ENCODE results near the gene PELO. TPM values are rescaled to one million over a fixed set of nuclear protein-coding genes. Genes with fewer than 3 reads are reported as not detected.

The PELO gene
- total RNA-seq, 1 donor from 2014 or later = 18.0 TPM

DNA sequence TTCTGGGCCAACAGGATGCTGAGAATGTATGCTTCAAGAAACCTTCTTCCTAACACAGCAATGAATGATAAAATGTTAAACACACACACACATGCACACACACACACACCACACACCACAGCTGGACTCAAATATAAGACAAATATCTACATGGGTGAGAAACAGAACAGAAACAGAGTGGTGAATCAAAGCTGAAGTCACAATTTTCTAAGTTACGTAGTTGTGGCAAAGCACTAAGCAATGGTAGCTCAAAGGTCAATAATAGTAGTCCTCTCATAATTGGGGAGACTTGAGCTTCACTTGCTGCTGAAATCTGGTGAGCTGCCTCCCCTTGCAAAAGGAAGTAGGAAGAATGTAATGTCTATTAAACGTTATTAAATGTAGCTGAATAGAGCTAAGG is 33.7 kb upstream of the PELO start:
- H3K27me3 Mint-ChIP-seq = peaks cover 2% of the 10 kb centered on the region
- no peaks in the 10 kb centered on the region for H3K36me3 Mint-ChIP-seq
- TF ChIP-seq, protein P1, sequence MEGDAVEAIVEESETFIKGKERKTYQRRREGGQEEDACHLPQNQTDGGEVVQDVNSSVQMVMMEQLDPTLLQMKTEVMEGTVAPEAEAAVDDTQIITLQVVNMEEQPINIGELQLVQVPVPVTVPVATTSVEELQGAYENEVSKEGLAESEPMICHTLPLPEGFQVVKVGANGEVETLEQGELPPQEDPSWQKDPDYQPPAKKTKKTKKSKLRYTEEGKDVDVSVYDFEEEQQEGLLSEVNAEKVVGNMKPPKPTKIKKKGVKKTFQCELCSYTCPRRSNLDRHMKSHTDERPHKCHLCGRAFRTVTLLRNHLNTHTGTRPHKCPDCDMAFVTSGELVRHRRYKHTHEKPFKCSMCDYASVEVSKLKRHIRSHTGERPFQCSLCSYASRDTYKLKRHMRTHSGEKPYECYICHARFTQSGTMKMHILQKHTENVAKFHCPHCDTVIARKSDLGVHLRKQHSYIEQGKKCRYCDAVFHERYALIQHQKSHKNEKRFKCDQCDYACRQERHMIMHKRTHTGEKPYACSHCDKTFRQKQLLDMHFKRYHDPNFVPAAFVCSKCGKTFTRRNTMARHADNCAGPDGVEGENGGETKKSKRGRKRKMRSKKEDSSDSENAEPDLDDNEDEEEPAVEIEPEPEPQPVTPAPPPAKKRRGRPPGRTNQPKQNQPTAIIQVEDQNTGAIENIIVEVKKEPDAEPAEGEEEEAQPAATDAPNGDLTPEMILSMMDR (conservative IDR thresholded peaks at IDR 0.05) = no peak
- no peaks in the 10 kb centered on the region for H3K4me1 Mint-ChIP-seq (ENCODE audit: unreplicated experiment)
- no peaks in the 10 kb centered on the region for H3K9me3 Mint-ChIP-seq
- H3K4me3 Mint-ChIP-seq = no peak overlapping the region
- no peak overlapping the region for H3K27ac Mint-ChIP-seq
- DNase-seq (ENCODE audit: extremely low spot score, unreplicated experiment) = no peak

DNA sequence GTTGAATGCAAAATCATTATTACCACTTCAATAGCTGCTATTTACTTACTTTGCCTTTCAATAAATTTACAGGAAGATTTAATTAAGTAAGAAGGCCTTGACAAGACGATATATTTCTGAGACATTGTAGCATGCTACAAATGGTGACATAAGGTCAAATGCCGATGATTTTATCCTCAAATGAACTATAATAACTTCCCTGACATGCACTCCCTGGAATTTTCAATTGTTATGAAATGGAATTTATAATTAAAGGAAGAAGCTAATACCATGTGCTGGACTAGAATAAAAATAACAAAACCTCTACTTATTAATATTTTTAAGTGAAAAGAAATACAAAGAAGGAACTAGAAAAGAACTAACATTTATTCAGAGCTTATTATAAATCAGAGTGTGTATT is 30.2 kb upstream of the PELO start:
- no peaks in the 10 kb centered on the region for H3K27me3 Mint-ChIP-seq
- H3K4me3 Mint-ChIP-seq = no peak overlapping the region
- no peak overlapping the region for H3K27ac Mint-ChIP-seq
- TF ChIP-seq, protein P1 (conservative IDR thresholded peaks at IDR 0.05) = no peak
- no peaks in the 10 kb centered on the region for H3K9me3 Mint-ChIP-seq
- H3K36me3 Mint-ChIP-seq = no peaks in the 10 kb centered on the region
- no peak for DNase-seq (ENCODE audit: extremely low spot score, unreplicated experiment)
- H3K4me1 Mint-ChIP-seq (ENCODE audit: unreplicated experiment) = no peaks in the 10 kb centered on the region

DNA sequence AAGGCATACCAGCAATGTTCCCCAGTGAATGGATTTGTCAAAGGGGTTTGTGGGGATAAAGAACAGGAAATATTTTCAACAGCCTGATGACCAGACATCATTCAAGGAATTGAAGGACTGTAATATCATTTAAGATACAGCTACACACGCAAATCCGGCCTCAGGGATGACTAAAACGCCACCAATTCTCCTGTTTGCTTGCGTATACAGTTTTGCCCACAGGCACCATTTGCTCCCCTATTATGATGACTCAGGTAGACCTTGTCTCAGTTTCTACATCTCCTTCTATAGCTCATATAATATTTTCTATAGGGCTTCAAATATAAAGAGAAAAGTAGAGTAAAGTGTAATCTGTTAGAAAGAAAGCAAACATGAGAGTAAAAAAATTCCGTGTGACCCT is 29.7 kb upstream of the PELO start:
- Mint-ChIP-seq H3K36me3 (no peaks in the 10 kb centered on the region), H3K9me3 (no peaks in the 10 kb centered on the region), H3K27me3 (no peaks in the 10 kb centered on the region), H3K4me1 (ENCODE audit: unreplicated experiment) (no peaks in the 10 kb centered on the region), H3K27ac (no peak overlapping the region), H3K4me3 (no peak overlapping the region)
- TF ChIP-seq, protein P1 (conservative IDR thresholded peaks at IDR 0.05) = no peak
- DNase-seq (ENCODE audit: extremely low spot score, unreplicated experiment) = no peak

DNA sequence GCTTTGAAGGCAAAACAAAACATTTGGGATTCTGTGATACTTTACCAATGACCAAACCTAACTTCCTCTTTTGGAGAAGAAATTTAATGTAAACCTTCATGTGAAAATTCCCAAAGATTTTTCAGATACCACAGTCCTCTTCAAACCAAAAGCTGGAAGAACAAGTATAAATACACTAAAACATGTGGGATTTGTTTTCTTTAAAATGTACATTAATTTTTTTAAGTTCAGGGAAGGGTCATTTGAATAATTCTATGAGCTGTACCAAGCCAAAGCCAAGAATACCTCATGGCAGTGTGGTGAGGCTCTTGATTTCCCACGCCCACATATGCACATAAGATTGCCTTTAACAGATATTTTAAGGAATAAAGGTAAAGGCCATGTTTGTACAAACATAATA is 28.4 kb upstream of the PELO start:
- H3K36me3 Mint-ChIP-seq = no peaks in the 10 kb centered on the region
- no peaks in the 10 kb centered on the region for H3K4me1 Mint-ChIP-seq (ENCODE audit: unreplicated experiment)
- no peak overlapping the region for H3K4me3 Mint-ChIP-seq
- no peak overlapping the region for H3K27ac Mint-ChIP-seq
- H3K9me3 Mint-ChIP-seq = no peaks in the 10 kb centered on the region
- no peak for DNase-seq (ENCODE audit: extremely low spot score, unreplicated experiment)
- no peaks in the 10 kb centered on the region for H3K27me3 Mint-ChIP-seq
- TF ChIP-seq, protein P1 (conservative IDR thresholded peaks at IDR 0.05) = no peak

DNA sequence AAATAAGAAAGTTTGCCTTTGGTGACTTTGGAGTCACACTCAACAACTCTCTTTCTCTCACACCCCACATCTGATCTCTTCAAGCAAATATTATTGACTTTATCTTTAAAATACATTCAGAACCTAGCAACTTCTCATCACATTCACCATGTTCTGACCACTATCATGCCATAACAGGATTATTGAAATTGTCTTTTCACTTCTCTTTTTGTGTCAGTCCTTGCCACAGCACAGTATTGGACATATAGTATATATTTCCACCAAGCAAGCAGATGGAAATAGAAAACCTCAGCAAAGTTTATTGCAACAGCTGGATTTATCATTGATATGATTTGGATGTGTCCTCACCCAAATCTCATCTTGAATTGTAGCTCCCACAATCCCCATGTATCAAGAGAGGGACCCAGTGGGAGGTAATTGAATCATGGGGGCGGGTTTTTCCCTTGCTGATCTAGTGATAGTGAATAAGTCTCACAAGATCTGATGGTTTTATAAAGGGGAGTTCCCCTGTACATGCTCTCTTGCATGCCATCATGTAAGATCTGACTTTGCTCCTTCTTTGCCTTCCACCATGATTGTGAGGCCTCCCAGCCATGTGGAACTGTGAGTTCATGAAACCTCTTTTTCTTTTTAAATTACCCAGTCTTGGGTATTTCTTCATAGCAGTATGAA is 26.9 kb upstream of the PELO start:
- Mint-ChIP-seq H3K36me3 (no peaks in the 10 kb centered on the region), H3K9me3 (no peaks in the 10 kb centered on the region), H3K27me3 (no peaks in the 10 kb centered on the region), H3K27ac (no peak overlapping the region), H3K4me3 (no peak overlapping the region), H3K4me1 (ENCODE audit: unreplicated experiment) (no peaks in the 10 kb centered on the region)
- DNase-seq (ENCODE audit: extremely low spot score, unreplicated experiment) = no peak
- TF ChIP-seq, protein P1 (conservative IDR thresholded peaks at IDR 0.05) = no peak

All from type B pancreatic cell (in vitro differentiated cells).